Right atrium auricular region (tissue), 2 donors: ENCODE measurements around the gene TPD52L1. TPM values are rescaled to one million over a fixed set of nuclear protein-coding genes. Genes with fewer than 3 reads are reported as not detected.

ENCODE experiments used
- DNase-seq: peaks from one replicate; pipeline ENCODE4 v3.0.0-alpha.2; 2019; ENCODE audit warnings: low spot score
- H3K27ac ChIP-seq, 2 donors: fragments of 200-600 bp; sonication (generic); 1 replicate in 1 of 2; 2 replicates in 1 of 2; pipeline ENCODE4 v1.5.1; 2016 to 2019
- H3K27me3 ChIP-seq, 2 donors: fragments of 200-600 bp; sonication (generic); one replicate each; pipeline versions ENCODE4 v1.5.1 to v1.6.0; 2017 to 2019
- H3K36me3 ChIP-seq: fragments of 200-600 bp; sonication (generic); one replicate; pipeline ENCODE4 v1.5.1; 2016
- H3K4me1 ChIP-seq, 2 donors: fragments of 200-600 bp; sonication (generic); one replicate each; pipeline versions ENCODE4 v1.5.1 to v1.6.0; 2017 to 2019
- H3K4me3 ChIP-seq, 2 donors: fragments of 200-600 bp; sonication (generic); 1 replicate in 1 of 2; 2 replicates in 1 of 2; pipeline ENCODE4 v1.5.1; 2017 to 2019; ENCODE audit warnings: mild to moderate bottlenecking in 1 of 2, moderate library complexity in 1 of 2
- H3K9me3 ChIP-seq, 2 donors: fragments of 200-600 bp; sonication (generic); one replicate each; pipeline ENCODE4 v1.5.1; 2019
- CTCF ChIP-seq, 2 donors: fragments of 200-600 bp; sonication (generic); IDR thresholded peaks; one replicate each; pipeline ENCODE4 v1.5.1; 2019; ENCODE audit warnings: antibody characterized with exemption in 2 of 2
- total RNA-seq, 2 donors: library from RNA; depleted of rRNA; stranded (reverse); fragments of >200 nt; gene quantifications; one replicate each; pipeline ENCODE4 v1.1.0, GENCODE V29; 2016

The TPD52L1 gene
- total RNA-seq, 2 donors from 2014 or later = 29.4 to 96.7 TPM

GRCh38 chr6:125169058-125169457 is 15.5 kb downstream of the TPD52L1 start:
- Histone ChIP-seq H3K4me3 (no peak overlapping the region), H3K27me3 (no peaks in the 10 kb centered on the region), H3K9me3 (no peaks in the 10 kb centered on the region), H3K36me3 (no peaks in the 10 kb centered on the region), H3K4me1 (peaks cover 0 to 7% of the 10 kb centered on the region in 2 donors), H3K27ac (peak overlapping the region in 1 of 2 donors; percentile 31)
- no peak for TF ChIP-seq CTCF (IDR thresholded peaks at IDR 0.05)
- DNase-seq = no peak

GRCh38 chr6:125169522-125169921 is 15.9 kb downstream of the TPD52L1 start:
- TF ChIP-seq CTCF (IDR thresholded peaks at IDR 0.05) = no peak
- peaks cover 0 to 7% of the 10 kb centered on the region in 2 donors for H3K4me1 ChIP-seq
- no peaks in the 10 kb centered on the region for H3K27me3 ChIP-seq
- no peak overlapping the region for H3K4me3 ChIP-seq
- DNase-seq = no peak
- H3K9me3 ChIP-seq = no peaks in the 10 kb centered on the region
- H3K36me3 ChIP-seq = no peaks in the 10 kb centered on the region
- peak overlapping the region in 1 of 2 donors; percentile 31 for H3K27ac ChIP-seq

- Histone ChIP-seq H3K27ac (no peak overlapping the region), H3K4me3 (no peak overlapping the region), H3K27me3 (no peaks in the 10 kb centered on the region), H3K36me3 (no peaks in the 10 kb centered on the region), H3K4me1 (peaks cover 0 to 7% of the 10 kb centered on the region in 2 donors), H3K9me3 (no peaks in the 10 kb centered on the region)
- no peak for TF ChIP-seq CTCF (IDR thresholded peaks at IDR 0.05)
- DNase-seq = no peak
Observed at GRCh38 chr6:125170376-125170775, 16.8 kb downstream of the TPD52L1 start.

- TF ChIP-seq CTCF (IDR thresholded peaks at IDR 0.05) = no peak
- no peaks in the 10 kb centered on the region for H3K27me3 ChIP-seq
- H3K36me3 ChIP-seq = no peaks in the 10 kb centered on the region
- H3K9me3 ChIP-seq = no peaks in the 10 kb centered on the region
- H3K4me3 ChIP-seq = no peak overlapping the region
- no peak overlapping the region for H3K27ac ChIP-seq
- H3K4me1 ChIP-seq = peaks cover 0 to 7% of the 10 kb centered on the region in 2 donors
- no peak for DNase-seq
Observed at GRCh38 chr6:125173341-125174095, 19.9 kb downstream of the TPD52L1 start.

- H3K27me3 ChIP-seq = no peaks in the 10 kb centered on the region
- H3K9me3 ChIP-seq = no peaks in the 10 kb centered on the region
- H3K4me3 ChIP-seq = no peak overlapping the region
- no peaks in the 10 kb centered on the region for H3K36me3 ChIP-seq
- H3K4me1 ChIP-seq = peaks cover 0 to 3% of the 10 kb centered on the region in 2 donors
- no peak overlapping the region for H3K27ac ChIP-seq
- no peak for DNase-seq
- no peak for TF ChIP-seq CTCF (IDR thresholded peaks at IDR 0.05)
Observed at GRCh38 chr6:125174626-125175025, 21.1 kb downstream of the TPD52L1 start.
